NCI-H1105 (cell line): ENCODE results near the gene CIT.
"Not testable (repeated sequence)": the region's sequence is repeated elsewhere in the genome, so short reads cannot be mapped to it uniquely, and the experiment has no call there.

Experiments used
- DNase-seq: peaks from one replicate; lab custom pipeline; 2025; lab: John Stamatoyannopoulos, UW

Gene CIT

GRCh38 chr12:119876761-119877638 is at the start of gene CIT:
Gene CIT, minus strand, starts transcription at chr12:119877320. Its CDS starts 1,152 bp downstream, at chr12:119876168.
- peak; percentile 97 for DNase-seq

GRCh38 chr12:119925269-119925668 is 48.1 kb upstream of the CIT start:
- DNase-seq: no peak

GRCh38 chr12:119920064-119920463 is 42.9 kb upstream of the CIT start:
- DNase-seq: no peak

GRCh38 chr12:119915894-119916510 is 38.9 kb upstream of the CIT start:
- no peak for DNase-seq

- DNase-seq: no peak
Measured at GRCh38 chr12:119914666-119915065, 37.5 kb upstream of the CIT start.

- no peak for DNase-seq
Measured at GRCh38 chr12:119913536-119914330, 36.6 kb upstream of the CIT start.

- DNase-seq: no peak
Measured at GRCh38 chr12:119911182-119911581, 34.1 kb upstream of the CIT start.

GRCh38 chr12:119910586-119910985 is 33.5 kb upstream of the CIT start:
- no peak for DNase-seq

- DNase-seq: peak; percentile 49
Measured at GRCh38 chr12:119902084-119902509, 25.0 kb upstream of the CIT start.

- no peak for DNase-seq
Measured at GRCh38 chr12:119901670-119902069, 24.6 kb upstream of the CIT start.

- no peak for DNase-seq
Measured at GRCh38 chr12:119894916-119895315, 17.8 kb upstream of the CIT start.

- DNase-seq: not testable (repeated sequence)
Measured at GRCh38 chr12:119892611-119893010, 15.5 kb upstream of the CIT start.

GRCh38 chr12:119885549-119885948 is 8.4 kb upstream of the CIT start:
- DNase-seq: no peak

GRCh38 chr12:119883791-119884190 is 6.7 kb upstream of the CIT start:
- DNase-seq: not testable (repeated sequence)

- DNase-seq: no peak
Measured at GRCh38 chr12:119883237-119883636, 6.1 kb upstream of the CIT start.

- no peak for DNase-seq
Measured at GRCh38 chr12:119877639-119877948, 474 bp upstream of the CIT start.

GRCh38 chr12:119870457-119870856 is 6.7 kb downstream of the CIT start:
- DNase-seq: no peak

GRCh38 chr12:119869720-119870119 is 7.4 kb downstream of the CIT start:
- no peak for DNase-seq

- DNase-seq: no peak
Measured at GRCh38 chr12:119868992-119869391, 8.1 kb downstream of the CIT start.

- DNase-seq: no peak
Measured at GRCh38 chr12:119864591-119864990, 12.5 kb downstream of the CIT start.

- no peak for DNase-seq
Measured at GRCh38 chr12:119859241-119859640, 17.9 kb downstream of the CIT start.

- no peak for DNase-seq
Measured at GRCh38 chr12:119857041-119857591, 20.0 kb downstream of the CIT start.
